SK-N-SH treated with all-trans-retinoic acid at 6 μM for 48 hours (cell line): ENCODE measurements around the gene ECE2.

Experiments
- ATAC-seq: fragments of 200-7000 bp; cut with Tn5 transposase; 3 replicates; pipeline ENCODE4 v1.9.1; 2020; ENCODE audit warnings: mild to moderate bottlenecking, moderate library complexity
- ARNTL ChIP-seq: fragments of 450-650 bp; formaldehyde crosslinking; IDR thresholded peaks from 2 replicates; pipeline ENCODE4 v1.5.0; 2020; ENCODE audit warnings: low read depth, mild to moderate bottlenecking, moderate library complexity, borderline replicate concordance
- BACH2 ChIP-seq: fragments of 250-450 bp; sonication (Bioruptor Pico); IDR thresholded peaks from 2 replicates; pipeline ENCODE4 v1.9.0; 2021; ENCODE audit warnings: mild to moderate bottlenecking, borderline replicate concordance
- CREB5 ChIP-seq: fragments of 250-450 bp; sonication (Bioruptor Pico); IDR thresholded peaks from 2 replicates; pipeline ENCODE4 v1.5.1; 2020; ENCODE audit warnings: low read depth, mild to moderate bottlenecking, moderate library complexity
- CSDC2 ChIP-seq: fragments of 250-450 bp; sonication (Bioruptor Pico); IDR thresholded peaks from 2 replicates; pipeline ENCODE4 v1.5.0; 2020; ENCODE audit warnings: mild to moderate bottlenecking, moderate library complexity
- CSRNP3 ChIP-seq: fragments of 250-450 bp; sonication (Bioruptor Pico); IDR thresholded peaks from 2 replicates; pipeline ENCODE4 v1.5.1; 2021; ENCODE audit warnings: mild to moderate bottlenecking, moderate library complexity
- ESRRG ChIP-seq: fragments of 250-450 bp; sonication (Bioruptor Pico); IDR thresholded peaks from 2 replicates; pipeline ENCODE4 v1.6.1; 2021; ENCODE audit warnings: mild to moderate bottlenecking
- GLIS3 ChIP-seq: fragments of 250-450 bp; sonication (Bioruptor Pico); IDR thresholded peaks from 2 replicates; pipeline ENCODE4 v1.5.0; 2020; ENCODE audit warnings: mild to moderate bottlenecking, moderate library complexity
- ISL1 ChIP-seq: fragments of 250-450 bp; sonication (Bioruptor Pico); IDR thresholded peaks from 2 replicates; pipeline ENCODE4 v2.1.2; 2022; ENCODE audit warnings: mild to moderate bottlenecking, moderate library complexity
- OSR1 ChIP-seq: fragments of 250-450 bp; sonication (Bioruptor Pico); IDR thresholded peaks from 2 replicates; pipeline ENCODE4 v1.8.0; 2022; ENCODE audit warnings: moderate library complexity, mild to moderate bottlenecking, inconsistent platforms
- PATZ1 ChIP-seq: fragments of 250-450 bp; sonication (Bioruptor Pico); IDR thresholded peaks from 2 replicates; pipeline ENCODE4 v1.8.0; 2020; ENCODE audit warnings: mild to moderate bottlenecking, moderate library complexity, borderline replicate concordance
- POU6F1 ChIP-seq: fragments of 250-450 bp; sonication (Bioruptor Pico); IDR thresholded peaks from 2 replicates; pipeline ENCODE4 v1.8.0; 2021; ENCODE audit warnings: low read depth, mild to moderate bottlenecking, moderate library complexity, borderline replicate concordance
- RARB ChIP-seq: fragments of 250-450 bp; sonication (Bioruptor Pico); IDR thresholded peaks from 2 replicates; pipeline ENCODE4 v1.8.0; 2021; ENCODE audit warnings: mild to moderate bottlenecking, moderate library complexity
- SNAI2 ChIP-seq: fragments of 250-450 bp; sonication (Bioruptor Pico); IDR thresholded peaks from 2 replicates; pipeline ENCODE4 v1.5.0; 2020; ENCODE audit warnings: mild to moderate bottlenecking, moderate library complexity
- TCF4 ChIP-seq: fragments of 250-450 bp; sonication (Bioruptor Pico); IDR thresholded peaks from 2 replicates; pipeline ENCODE4 v1.8.0; 2021; ENCODE audit warnings: mild to moderate bottlenecking, moderate library complexity, borderline replicate concordance
- TSHZ2 ChIP-seq: fragments of 250-450 bp; sonication (Bioruptor Pico); IDR thresholded peaks from 2 replicates; pipeline ENCODE4 v1.5.0; 2020; ENCODE audit warnings: mild to moderate bottlenecking, moderate library complexity
- ZC3H10 ChIP-seq: fragments of 250-450 bp; sonication (Bioruptor Pico); IDR thresholded peaks from 2 replicates; pipeline ENCODE4 v1.5.1; 2021; ENCODE audit warnings: mild to moderate bottlenecking, moderate library complexity
- ZFP3 ChIP-seq: fragments of 250-450 bp; sonication (Bioruptor Pico); IDR thresholded peaks from 2 replicates; pipeline ENCODE4 v1.5.0; 2020; ENCODE audit warnings: mild to moderate bottlenecking, moderate library complexity
- ZFP30 ChIP-seq: fragments of 450-650 bp; formaldehyde crosslinking; IDR thresholded peaks from 2 replicates; pipeline ENCODE4 v1.5.0; 2022; ENCODE audit warnings: mild to moderate bottlenecking, moderate library complexity
- ZNF565 ChIP-seq: fragments of 450-650 bp; formaldehyde crosslinking; conservative IDR thresholded peaks from 2 replicates; pipeline ENCODE4 v1.5.0; 2020; ENCODE audit warnings: low read depth, mild to moderate bottlenecking, moderate library complexity
- ZNF70 ChIP-seq: fragments of 450-650 bp; formaldehyde crosslinking; IDR thresholded peaks from 2 replicates; pipeline ENCODE4 v1.5.0; 2020; ENCODE audit warnings: mild to moderate bottlenecking, moderate library complexity

Gene ECE2

GRCh38 chr3:184237211-184237610 is 38.6 kb upstream of the ECE2 start:
- no peak for ATAC-seq
- TF ChIP-seq GLIS3 (CRISPR knock-in tag) (no peak), CSDC2 (CRISPR knock-in tag) (no peak), ARNTL (CRISPR knock-in tag) (no peak), PATZ1 (CRISPR knock-in tag) (no peak), RARB (CRISPR knock-in tag) (no peak), POU6F1 (no peak), CREB5 (no peak), ISL1 (CRISPR knock-in tag) (no peak), ZNF565 (CRISPR knock-in tag) (no peak), BACH2 (CRISPR knock-in tag) (no peak), ZFP30 (no peak), SNAI2 (CRISPR knock-in tag) (no peak)

GRCh38 chr3:184237807-184238206 is 38.0 kb upstream of the ECE2 start:
- TF ChIP-seq TCF4 (CRISPR knock-in tag) (no peak), GLIS3 (CRISPR knock-in tag) (no peak), CSRNP3 (no peak), RARB (CRISPR knock-in tag) (no peak), ISL1 (CRISPR knock-in tag) (no peak), PATZ1 (CRISPR knock-in tag) (no peak), ZC3H10 (CRISPR knock-in tag) (no peak), ZNF565 (CRISPR knock-in tag) (no peak), ARNTL (CRISPR knock-in tag) (no peak), CSDC2 (CRISPR knock-in tag) (no peak), ESRRG (CRISPR knock-in tag) (no peak), OSR1 (CRISPR knock-in tag) (no peak), ZFP3 (no peak), ZNF70 (no peak)

GRCh38 chr3:184238246-184238818 is 37.5 kb upstream of the ECE2 start:
- no peak for TF ChIP-seq OSR1 (CRISPR knock-in tag)
- no peak for TF ChIP-seq RARB (CRISPR knock-in tag)
- no peak for TF ChIP-seq CREB5
- no peak for TF ChIP-seq ZFP30
- no peak for TF ChIP-seq POU6F1
- no peak for TF ChIP-seq TSHZ2 (CRISPR knock-in tag)
- no peak for TF ChIP-seq ISL1 (CRISPR knock-in tag)
- ATAC-seq = no peak

More at GRCh38 chr3:184237807-184238206, 38.0 kb upstream of the ECE2 start:
- ATAC-seq = no peak
